Omental fat pad (tissue), 4 donors: Measurements from ENCODE around the gene KIAA0232. TPM values are rescaled to one million over a fixed set of nuclear protein-coding genes. Genes with fewer than 3 reads are reported as not detected.
"Not testable (repeated sequence)": the region's sequence is repeated elsewhere in the genome, so short reads cannot be mapped to it uniquely, and the experiment has no call there.

Experiments
- ATAC-seq: fragments of 150-250 bp; one replicate; pipeline ENCODE4 v1.9.1; 2016; ENCODE audit warnings: mild to moderate bottlenecking, moderate library complexity; ENCODE audit not compliant: low FRiP score
- DNase-seq: peaks from one replicate; pipeline ENCODE4 v3.0.0-alpha.2; 2019; ENCODE audit warnings: low spot score
- CTCF ChIP-seq, 3 donors: fragments of 450-650 bp; IDR thresholded peaks; one replicate each; pipeline ENCODE4 v1.5.1; 2016 to 2017; ENCODE audit warnings: antibody characterized with exemption in 3 of 3, mild to moderate bottlenecking in 3 of 3, moderate library complexity in 2 of 3
- total RNA-seq, 4 donors: library from RNA; depleted of rRNA; stranded (reverse); fragments of >200 nt; gene quantifications; one replicate each; pipeline ENCODE4 v1.1.0, GENCODE V29; 2016

Gene KIAA0232
- total RNA-seq, 4 donors from 2014 or later = 26.4 to 29.8 (median 27.0) TPM

GRCh38 chr4:6908432-6909112 is 126.0 kb downstream of the KIAA0232 start:
- DNase-seq (no peak), ATAC-seq (no peak)
- no peak for TF ChIP-seq CTCF (IDR thresholded peaks at IDR 0.05)

- ATAC-seq (peak; percentile 97), DNase-seq (peak; percentile 46)
- TF ChIP-seq CTCF (IDR thresholded peaks at IDR 0.05) = no peak
Observed at GRCh38 chr4:6909113-6909969, 126.8 kb downstream of the KIAA0232 start, which contains the start of gene TBC1D14. TSS of gene TBC1D14 (plus strand) at chr4:6909826. CDS start at chr4:6923390, 13,564 bp downstream.

GRCh38 chr4:6909970-6910339 is 127.4 kb downstream of the KIAA0232 start:
- no peak for ATAC-seq
- DNase-seq = no peak
- TF ChIP-seq CTCF (IDR thresholded peaks at IDR 0.05) = no peak

- no peak for ATAC-seq
- no peak for DNase-seq
- TF ChIP-seq CTCF (IDR thresholded peaks at IDR 0.05) = no peak
Observed at GRCh38 chr4:6910340-6910959, 127.9 kb downstream of the KIAA0232 start.

GRCh38 chr4:6910960-6911874 is 128.7 kb downstream of the KIAA0232 start:
- ATAC-seq (no peak), DNase-seq (no peak)
- TF ChIP-seq CTCF (IDR thresholded peaks at IDR 0.05) = no peak

- not testable (repeated sequence) for ATAC-seq, DNase-seq
Observed at GRCh38 chr4:6911917-6912316, 129.4 kb downstream of the KIAA0232 start.
